HG03039 (cell line): ENCODE measurements around the gene KLK1.
"Not testable (repeated sequence)": the region's sequence is repeated elsewhere in the genome, so short reads cannot be mapped to it uniquely, and the experiment has no call there.

Experiments used
- ATAC-seq: cut with Tn5 transposase; IDR thresholded peaks from one replicate; pipeline ENCODE4 v1.9.1; 2021; ENCODE audit warnings: mild to moderate bottlenecking, moderate library complexity; ENCODE audit not compliant: unreplicated experiment

KLK1 gene

GRCh38 chr19:50817941-50818858 is 5.4 kb downstream of the KLK1 start:
- peak; percentile 55 for ATAC-seq

GRCh38 chr19:50815439-50815838 is 8.1 kb downstream of the KLK1 start:
- no peak for ATAC-seq

DNA sequence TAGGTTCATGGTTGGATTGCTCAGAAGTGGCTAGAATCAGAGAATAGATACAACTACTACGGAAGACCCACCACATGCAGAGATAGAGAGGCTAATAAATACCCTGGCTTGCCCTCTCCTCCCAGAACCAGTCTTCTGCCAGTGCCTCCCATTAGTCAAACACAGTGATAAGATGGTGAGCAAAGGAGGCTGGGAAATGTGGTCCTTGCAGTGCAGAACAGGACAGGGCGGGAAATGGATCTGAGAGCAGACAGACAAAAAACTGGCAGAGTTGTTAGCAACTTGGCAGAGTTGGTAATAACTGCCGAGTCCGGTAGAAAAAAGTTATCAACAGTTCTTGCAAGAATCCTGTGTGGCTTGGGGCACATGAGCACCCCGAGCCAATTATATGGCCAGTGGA is 8.7 kb downstream of the KLK1 start:
- no peak for ATAC-seq

DNA sequence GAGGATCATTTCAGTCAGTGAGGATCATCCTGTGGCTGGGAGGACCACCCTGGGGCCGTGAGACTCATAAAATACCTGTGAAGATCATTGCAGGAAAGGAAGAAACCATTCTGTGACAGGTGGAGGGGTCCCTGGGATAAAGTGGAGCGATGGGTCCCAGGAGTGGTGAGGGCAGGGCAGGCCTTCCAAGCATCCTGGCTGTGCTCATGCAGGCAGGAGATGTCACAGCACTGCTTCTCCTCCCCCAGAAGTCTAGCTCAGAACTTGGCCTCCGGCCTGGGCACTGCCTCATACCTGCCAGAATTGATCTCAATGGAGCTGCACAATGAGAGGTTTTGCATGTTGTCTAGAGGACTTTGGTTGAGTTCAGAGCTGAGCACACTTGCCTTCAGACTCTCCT is 11.1 kb downstream of the KLK1 start:
- no peak for ATAC-seq

DNA sequence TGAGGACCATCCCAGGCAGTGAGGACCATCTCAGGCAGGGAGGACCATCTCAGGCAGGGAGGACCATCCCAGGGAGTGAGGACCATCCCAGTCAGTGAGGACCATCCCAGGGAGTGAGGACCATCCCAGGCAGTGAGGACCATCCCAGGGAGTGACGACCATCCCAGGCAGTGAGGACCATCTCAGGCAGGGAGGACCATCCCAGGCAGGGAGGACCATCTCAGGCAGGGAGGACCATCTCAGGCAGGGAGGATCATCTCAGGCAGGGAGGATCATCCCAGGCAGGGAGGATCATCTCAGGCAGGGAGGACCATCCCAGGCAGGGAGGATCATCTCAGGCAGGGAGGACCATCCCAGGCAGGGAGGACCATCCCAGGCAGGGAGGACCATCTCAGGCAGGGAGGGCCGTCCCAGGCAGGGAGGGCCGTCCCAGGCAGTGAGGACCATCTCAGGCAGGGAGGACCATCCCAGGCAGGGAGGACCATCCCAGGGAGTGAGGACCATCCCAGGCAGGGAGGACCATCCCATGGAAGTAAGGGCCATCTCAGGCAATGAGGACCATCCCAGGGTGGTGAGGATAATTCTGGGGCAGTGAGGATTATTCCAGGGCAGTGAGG is 11.9 kb downstream of the KLK1 start:
- not testable (repeated sequence) for ATAC-seq

DNA sequence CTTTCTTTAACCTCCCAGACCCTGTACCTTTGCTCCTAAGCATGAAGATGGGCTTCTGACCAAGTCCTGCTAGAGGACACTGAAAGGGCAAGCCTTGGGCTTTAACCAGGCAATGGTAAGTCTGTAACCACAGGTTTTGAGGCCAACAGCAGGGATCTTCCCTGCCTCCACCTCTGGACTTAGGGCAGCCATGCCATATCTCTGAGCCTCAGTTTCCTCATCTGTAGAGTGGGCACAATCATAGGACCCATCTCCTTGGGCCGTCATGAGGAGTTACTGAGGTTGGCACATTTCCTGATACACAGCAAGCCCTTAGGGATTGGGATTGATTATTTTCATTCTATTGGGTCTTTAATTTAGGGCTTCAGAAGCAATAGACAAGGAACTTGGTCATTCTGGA is 14.7 kb downstream of the KLK1 start:
- no peak for ATAC-seq

DNA sequence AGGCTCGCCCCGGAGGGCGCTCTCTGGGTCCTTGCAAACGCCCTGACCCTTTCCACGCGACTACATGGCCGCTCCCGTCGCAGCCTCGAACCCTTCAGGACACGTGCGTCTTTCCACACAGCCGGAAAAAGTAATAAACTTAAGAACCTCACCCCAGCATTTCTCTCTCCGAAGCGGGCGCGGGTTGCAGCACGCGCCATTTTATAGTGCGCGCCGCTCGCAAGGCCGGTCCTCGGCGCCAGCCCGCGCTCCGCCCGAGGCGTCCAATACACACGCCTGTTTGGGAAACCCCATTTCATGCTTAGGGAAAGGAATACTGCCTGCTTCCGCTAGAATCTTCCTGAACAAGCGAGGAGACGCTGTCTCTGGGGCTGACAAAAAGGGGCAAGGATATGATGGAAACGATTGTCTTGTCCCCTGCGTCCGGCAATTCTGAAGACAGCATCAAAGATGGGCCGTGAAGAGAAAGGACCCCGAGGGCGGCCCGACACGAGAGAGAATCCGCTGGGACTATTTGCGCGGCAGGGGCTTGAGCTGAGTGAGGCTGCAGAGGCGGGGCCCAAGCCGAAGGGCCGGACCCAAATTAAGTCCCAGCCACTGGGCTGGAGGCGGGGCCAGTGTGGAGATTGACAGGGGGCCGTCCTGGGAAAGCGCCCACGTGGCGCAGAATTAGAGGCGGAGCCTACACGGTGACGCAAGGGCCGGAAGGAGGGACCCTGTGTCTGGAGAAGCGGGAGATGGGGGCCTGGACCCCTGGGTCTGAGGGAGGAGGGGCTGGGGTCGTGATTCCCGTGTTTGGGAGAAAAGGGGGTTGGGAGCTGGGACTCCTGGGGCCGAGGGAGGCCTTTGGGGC is 18.9 kb downstream of the KLK1 start:
- peak; percentile 80 for ATAC-seq

GRCh38 chr19:50803633-50804419 is 19.8 kb downstream of the KLK1 start:
- peak; percentile 2 for ATAC-seq

DNA sequence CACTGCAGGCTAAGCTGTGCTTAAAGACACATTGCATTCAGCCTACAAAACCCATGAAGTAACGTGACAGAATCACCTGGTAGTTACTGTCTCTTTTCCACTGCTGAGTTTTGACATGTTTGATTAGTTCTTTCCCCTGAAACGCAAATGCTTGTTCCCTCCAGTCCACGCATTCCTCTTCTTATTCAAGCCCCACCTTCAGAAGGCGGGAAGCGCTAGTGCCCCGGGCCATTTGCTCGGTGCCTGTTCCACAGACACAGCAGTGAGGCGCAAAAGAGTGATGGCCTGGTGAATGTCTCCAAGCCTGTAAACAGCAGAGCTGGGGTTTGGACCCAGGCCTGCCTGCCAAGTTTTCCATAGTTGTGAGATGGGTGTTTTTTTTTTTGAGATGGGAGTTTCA is 22.5 kb downstream of the KLK1 start:
- no peak for ATAC-seq

- no peak for ATAC-seq
Measured at GRCh38 chr19:50799547-50799851, 24.1 kb downstream of the KLK1 start.

DNA sequence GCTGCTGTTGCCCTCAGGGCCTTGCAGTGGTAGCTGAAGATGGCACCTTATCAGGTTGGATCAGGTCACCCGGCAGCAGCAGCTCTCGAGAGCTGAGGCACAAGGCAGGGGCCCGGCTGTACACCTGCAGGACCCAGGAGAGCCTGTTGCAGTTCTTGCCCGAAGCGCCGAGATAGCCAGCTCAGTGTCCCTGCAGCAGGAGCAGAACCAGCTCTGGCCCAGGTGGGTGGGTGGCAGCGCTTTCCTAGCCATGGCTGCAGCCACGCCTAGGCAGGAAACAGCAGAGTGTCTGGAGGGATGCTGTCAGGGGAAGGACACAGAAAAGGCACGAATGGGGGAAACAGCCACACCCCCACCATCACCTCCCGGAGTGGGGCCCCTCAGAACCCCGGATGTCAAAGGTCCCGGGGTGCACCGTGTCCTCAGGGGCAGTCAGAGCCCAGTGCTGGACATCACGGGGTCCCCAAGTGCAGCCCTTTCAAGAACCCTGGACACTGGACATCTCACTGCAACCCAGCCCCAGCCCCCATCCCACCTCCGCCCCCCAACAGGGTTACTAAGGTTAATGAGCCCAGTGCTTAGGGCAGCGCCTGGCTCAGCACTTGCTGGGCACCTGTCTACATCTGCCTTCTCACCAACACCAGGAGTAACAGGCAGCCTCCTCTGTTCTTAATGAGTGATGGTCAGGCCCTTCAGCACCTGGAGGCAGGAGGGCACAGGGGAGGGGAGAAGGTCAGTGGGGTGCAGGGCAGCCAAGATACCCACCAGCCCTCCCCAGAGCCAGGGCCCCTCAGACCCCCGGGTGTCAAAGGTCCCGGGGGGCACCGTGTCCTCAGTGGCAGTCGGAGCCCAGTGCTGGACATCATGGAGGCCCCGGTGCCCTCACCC is 24.7 kb downstream of the KLK1 start:
- ATAC-seq, result no peak

DNA sequence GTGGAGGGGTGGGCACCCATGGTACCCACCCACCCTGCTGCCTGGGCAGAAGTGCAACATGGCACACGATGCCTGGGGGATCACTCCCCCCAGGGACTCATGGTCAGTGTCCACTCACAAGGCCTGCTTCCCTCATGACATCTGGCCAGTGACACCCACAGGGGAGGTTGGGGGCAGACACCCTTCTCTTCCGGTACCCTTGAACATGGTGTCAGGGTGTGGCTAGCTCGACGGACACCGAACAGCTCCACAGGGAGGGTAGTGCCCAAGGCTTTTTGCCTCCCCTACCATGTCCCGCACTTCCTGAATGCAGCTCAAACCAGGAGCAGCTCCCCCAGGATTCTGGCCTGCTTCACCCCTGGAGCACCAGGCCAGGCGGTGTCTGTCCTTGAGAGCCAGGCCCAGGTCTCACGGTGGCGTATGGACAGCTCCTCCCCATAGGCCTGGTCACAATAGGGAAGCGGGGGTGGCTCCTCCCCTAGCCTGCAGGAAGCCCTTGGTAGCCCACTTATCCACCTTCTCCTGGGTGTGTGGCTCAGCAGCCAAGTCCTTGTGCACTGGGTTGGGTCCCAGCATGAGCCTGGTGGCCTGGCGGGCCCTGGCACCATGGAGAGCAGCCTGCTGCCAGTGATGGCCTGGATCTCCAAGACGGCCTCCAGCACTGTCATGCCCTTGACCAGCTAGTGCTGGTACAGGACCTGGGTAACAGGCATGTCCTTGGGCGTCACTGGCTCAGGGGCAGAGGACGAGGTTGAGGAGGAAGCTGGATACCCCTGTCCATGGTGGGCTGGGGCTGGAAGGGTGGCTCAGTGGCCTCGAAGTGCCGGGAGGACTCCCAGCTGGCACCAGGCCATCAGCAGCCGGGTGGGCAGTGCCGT is 25.6 kb downstream of the KLK1 start:
- no peak for ATAC-seq

GRCh38 chr19:50797429-50797780 is 26.2 kb downstream of the KLK1 start:
- no peak for ATAC-seq

- no peak for ATAC-seq
Measured at GRCh38 chr19:50796634-50797428, 26.8 kb downstream of the KLK1 start.

- ATAC-seq, result no peak
Measured at GRCh38 chr19:50796128-50796633, 27.4 kb downstream of the KLK1 start.

DNA sequence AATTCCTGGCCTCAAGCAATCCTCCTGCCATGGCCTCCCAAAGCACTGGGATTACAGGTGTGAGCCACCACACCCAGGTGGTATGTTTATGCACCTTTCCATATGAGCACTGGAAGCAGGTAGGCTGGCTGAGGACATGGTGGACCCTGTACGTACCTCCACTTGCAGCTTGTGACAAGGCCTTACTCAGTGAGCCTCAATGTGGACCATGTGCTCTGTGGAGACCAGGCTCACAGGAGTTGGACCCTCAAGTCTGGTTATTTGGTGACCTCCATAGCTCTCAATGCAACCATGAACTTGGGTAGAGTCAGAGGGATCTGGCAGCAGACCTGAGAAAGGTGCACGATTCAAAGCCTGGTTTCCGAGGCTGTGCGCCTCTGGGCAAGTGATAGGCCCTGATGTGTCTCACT is 27.9 kb downstream of the KLK1 start:
- ATAC-seq, result no peak

GRCh38 chr19:50794876-50795663 is 28.5 kb downstream of the KLK1 start:
- ATAC-seq, result no peak
